ENCODE results near the gene TLDC2. TPM values are rescaled to one million over a fixed set of nuclear protein-coding genes. Genes with fewer than 3 reads are reported as not detected.

Gene TLDC2
- total RNA-seq, 2 experiments from 2014 or later, result not detected

- Mint-ChIP-seq H3K27ac (peak overlapping the region; percentile 65), H3K36me3 (ENCODE audit: low read depth) (peaks cover 89% of the 10 kb centered on the region), H3K4me1 (ENCODE audit: low read depth) (peaks cover 48% of the 10 kb centered on the region), H3K27me3 (no peaks in the 10 kb centered on the region), H3K4me3 (peak overlapping the region; percentile 7), H3K9me3 (no peaks in the 10 kb centered on the region)
- no peak for TF ChIP-seq CTCF (IDR thresholded peaks at IDR 0.05)
- H3K4me3 ChIP-seq (ENCODE audit: low read length), result no peak overlapping the region
- intact Hi-C loops (cut with DNase I, micrococcal nuclease), result no loop called here
- no peak for DNase-seq
- H3K36me3 ChIP-seq (ENCODE audit: insufficient read depth, low read length), result peaks cover 82% of the 10 kb centered on the region
- H3K27me3 ChIP-seq (ENCODE audit: control insufficient read depth in 1 of 2, insufficient read depth in 2 of 2, low read length in 2 of 2), result no peaks in the 10 kb centered on the region
- H3K4me1 ChIP-seq (ENCODE audit: insufficient read depth, low read length), result peaks cover 22% of the 10 kb centered on the region
- peak overlapping the region in 1 of 2 donors; percentile 16 for H3K27ac ChIP-seq (ENCODE audit: low read depth in 1 of 2, low read length in 2 of 2)
- ATAC-seq (ENCODE audit: poor library complexity), result no peak
- CTCF ChIA-PET, result interaction anchor here (1.0 kb wide), 1 partner anchor 22 kb away, joined by 4 read pairs; no protein-coding TSS in a partner anchor
- H3K9me3 ChIP-seq (ENCODE audit: control insufficient read depth in 1 of 2, insufficient read depth in 1 of 2, low read length in 2 of 2), result no peaks in the 10 kb centered on the region
- POLR2A ChIA-PET, result interaction anchor here (0.6 kb wide), 2 partner anchors 19 to 90 kb away, joined by 3 read pairs; no protein-coding TSS in a partner anchor
Measured at GRCh38 chr20:36924167-36925045, 48.5 kb downstream of the TLDC2 start.

GRCh38 chr20:36925234-36925633, 49.3 kb downstream of the TLDC2 start:
- peaks cover 25% of the 10 kb centered on the region for H3K4me1 ChIP-seq (ENCODE audit: insufficient read depth, low read length)
- TF ChIP-seq CTCF (IDR thresholded peaks at IDR 0.05), result no peak
- Mint-ChIP-seq H3K4me1 (ENCODE audit: low read depth) (peaks cover 48% of the 10 kb centered on the region), H3K9me3 (no peaks in the 10 kb centered on the region), H3K36me3 (ENCODE audit: low read depth) (peaks cover 91% of the 10 kb centered on the region), H3K4me3 (peak overlapping the region; percentile 1), H3K27me3 (no peaks in the 10 kb centered on the region), H3K27ac (peak overlapping the region; percentile 65)
- no peak for ATAC-seq (ENCODE audit: poor library complexity)
- peaks cover 83% of the 10 kb centered on the region for H3K36me3 ChIP-seq (ENCODE audit: insufficient read depth, low read length)
- intact Hi-C loops (cut with DNase I, micrococcal nuclease), result no loop called here
- DNase-seq, result no peak
- ChIA-PET POLR2A (no interaction called here), CTCF (no interaction called here)
- H3K27me3 ChIP-seq (ENCODE audit: control insufficient read depth in 1 of 2, insufficient read depth in 2 of 2, low read length in 2 of 2), result no peaks in the 10 kb centered on the region
- H3K4me3 ChIP-seq (ENCODE audit: low read length), result no peak overlapping the region
- H3K9me3 ChIP-seq (ENCODE audit: control insufficient read depth in 1 of 2, insufficient read depth in 1 of 2, low read length in 2 of 2), result no peaks in the 10 kb centered on the region
- no peak overlapping the region for H3K27ac ChIP-seq (ENCODE audit: low read depth in 1 of 2, low read length in 2 of 2)

- Histone ChIP-seq H3K27me3 (ENCODE audit: control insufficient read depth in 1 of 2, insufficient read depth in 2 of 2, low read length in 2 of 2) (no peaks in the 10 kb centered on the region), H3K4me3 (ENCODE audit: low read length) (no peak overlapping the region), H3K36me3 (ENCODE audit: insufficient read depth, low read length) (peaks cover 89% of the 10 kb centered on the region), H3K27ac (ENCODE audit: low read depth in 1 of 2, low read length in 2 of 2) (no peak overlapping the region), H3K4me1 (ENCODE audit: insufficient read depth, low read length) (peaks cover 36% of the 10 kb centered on the region), H3K9me3 (ENCODE audit: control insufficient read depth in 1 of 2, insufficient read depth in 1 of 2, low read length in 2 of 2) (no peaks in the 10 kb centered on the region)
- ChIA-PET CTCF (no interaction called here), POLR2A (no interaction called here)
- H3K36me3 Mint-ChIP-seq (ENCODE audit: low read depth), result peaks cover 95% of the 10 kb centered on the region
- H3K4me1 Mint-ChIP-seq (ENCODE audit: low read depth), result peaks cover 63% of the 10 kb centered on the region
- DNase-seq (no peak), ATAC-seq (ENCODE audit: poor library complexity) (no peak)
- intact Hi-C loops (cut with DNase I, micrococcal nuclease), result no loop called here
- H3K4me3 Mint-ChIP-seq, result no peak overlapping the region
- H3K27me3 Mint-ChIP-seq, result no peaks in the 10 kb centered on the region
- no peak for TF ChIP-seq CTCF (IDR thresholded peaks at IDR 0.05)
- no peaks in the 10 kb centered on the region for H3K9me3 Mint-ChIP-seq
- peak overlapping the region; percentile 83 for H3K27ac Mint-ChIP-seq
Measured at GRCh38 chr20:36926653-36927200, 50.8 kb downstream of the TLDC2 start.

Data from CD4-positive, alpha-beta T cell (primary cell).